Peyer's patch (tissue), 4 donors: ENCODE measurements around the gene TOMM70.

Source experiments
- CTCF ChIP-seq, 6 experiments: fragments of 450-650 bp in 4 of 6; fragments of 200-600 bp in 2 of 6; sonication (generic) in 1 of 6; IDR thresholded peaks; one replicate each; pipeline ENCODE4 v1.5.1; 2017 to 2019; ENCODE audit warnings: antibody characterized with exemption in 6 of 6, mild to moderate bottlenecking in 3 of 6, moderate library complexity in 1 of 6
- POLR2A ChIP-seq, 2 donors: fragments of 450-650 bp; IDR thresholded peaks; one replicate each; pipeline ENCODE4 v1.5.1; 2017; ENCODE audit warnings: antibody characterized with exemption in 2 of 2, mild to moderate bottlenecking in 2 of 2, moderate library complexity in 2 of 2

DNA sequence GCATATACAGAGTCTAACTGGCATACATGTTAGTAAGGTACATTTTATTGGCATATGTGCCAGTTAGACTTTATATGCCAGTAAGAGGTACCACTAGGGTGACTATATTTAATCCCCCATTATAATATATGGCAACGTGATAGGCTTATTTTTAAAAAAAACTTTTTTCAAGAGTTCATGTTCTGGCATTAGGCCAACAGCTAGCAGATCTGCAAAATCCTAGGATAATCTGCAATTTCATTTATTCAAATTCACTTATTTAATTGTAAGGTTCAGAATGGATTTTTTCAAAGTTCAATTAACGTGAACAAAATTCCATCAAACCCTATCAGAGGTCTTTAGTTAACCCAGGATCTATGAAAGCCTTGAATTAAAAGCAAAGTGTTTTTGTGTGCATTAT, 34.5 kb downstream of the TOMM70 start:
- TF ChIP-seq CTCF (IDR thresholded peaks at IDR 0.05): no peak
- TF ChIP-seq POLR2A (IDR thresholded peaks at IDR 0.05): no peak
